Mammary epithelial cell (primary cell): ENCODE data around the gene ARPP19.

Source experiments
- EZH2 ChIP-seq: IDR thresholded peaks from 2 replicates; pipeline ENCODE4 v1.6.1; 2012; ENCODE audit warnings: low read length, inconsistent platforms, borderline replicate concordance
- TF ChIP-seq, protein P1 (sequence below), 2 donors: IDR thresholded peaks in 1 of 2; conservative IDR thresholded peaks in 1 of 2; 2 replicates each; pipeline ENCODE4 v1.5.1; 2011 to 2012; ENCODE audit warnings: inconsistent platforms in 2 of 2, low read length in 2 of 2, mild to moderate bottlenecking in 2 of 2, control low read depth in 1 of 2, low read depth in 1 of 2; ENCODE audit not compliant: insufficient read depth in 1 of 2; ENCODE audit errors: extremely low read depth in 1 of 2

DNA sequence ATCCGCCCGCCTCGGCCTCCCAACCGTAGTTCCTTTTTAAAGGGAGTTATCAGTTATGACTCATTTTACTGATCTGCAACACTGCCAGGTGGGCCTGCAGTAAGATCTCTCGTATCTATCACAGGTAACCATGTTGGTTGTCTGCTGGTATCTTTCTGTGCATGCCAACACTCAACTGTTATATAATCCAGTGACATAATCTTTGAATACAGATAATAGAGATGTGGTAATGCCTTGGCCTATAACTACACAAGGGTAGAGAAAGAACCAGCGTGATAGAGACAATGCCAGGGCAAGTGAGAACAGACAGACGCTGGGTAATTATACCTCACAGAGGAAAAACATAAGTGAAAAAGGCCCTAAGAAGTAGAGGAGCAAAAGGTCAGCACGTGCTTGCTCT, 11.0 kb upstream of the ARPP19 start:
- no peak for TF ChIP-seq EZH2
- TF ChIP-seq, protein P1, sequence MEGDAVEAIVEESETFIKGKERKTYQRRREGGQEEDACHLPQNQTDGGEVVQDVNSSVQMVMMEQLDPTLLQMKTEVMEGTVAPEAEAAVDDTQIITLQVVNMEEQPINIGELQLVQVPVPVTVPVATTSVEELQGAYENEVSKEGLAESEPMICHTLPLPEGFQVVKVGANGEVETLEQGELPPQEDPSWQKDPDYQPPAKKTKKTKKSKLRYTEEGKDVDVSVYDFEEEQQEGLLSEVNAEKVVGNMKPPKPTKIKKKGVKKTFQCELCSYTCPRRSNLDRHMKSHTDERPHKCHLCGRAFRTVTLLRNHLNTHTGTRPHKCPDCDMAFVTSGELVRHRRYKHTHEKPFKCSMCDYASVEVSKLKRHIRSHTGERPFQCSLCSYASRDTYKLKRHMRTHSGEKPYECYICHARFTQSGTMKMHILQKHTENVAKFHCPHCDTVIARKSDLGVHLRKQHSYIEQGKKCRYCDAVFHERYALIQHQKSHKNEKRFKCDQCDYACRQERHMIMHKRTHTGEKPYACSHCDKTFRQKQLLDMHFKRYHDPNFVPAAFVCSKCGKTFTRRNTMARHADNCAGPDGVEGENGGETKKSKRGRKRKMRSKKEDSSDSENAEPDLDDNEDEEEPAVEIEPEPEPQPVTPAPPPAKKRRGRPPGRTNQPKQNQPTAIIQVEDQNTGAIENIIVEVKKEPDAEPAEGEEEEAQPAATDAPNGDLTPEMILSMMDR (conservative IDR thresholded peaks at IDR 0.05 in 1 of 2, IDR thresholded peaks at IDR 0.05 in 1 of 2; ENCODE audit: extremely low read depth in 1 of 2, insufficient read depth in 1 of 2, low read depth in 1 of 2, low read length in 2 of 2): no peak
